Panc1 (cell line): ENCODE results near the gene MED17. TPM values are rescaled to one million over a fixed set of nuclear protein-coding genes. Genes with fewer than 3 reads are reported as not detected.

Source experiments
- ATAC-seq: fragments of 200-7000 bp; cut with Tn5 transposase; 2 replicates; pipeline ENCODE4 v1.9.1; 2020; ENCODE audit warnings: mild to moderate bottlenecking, moderate library complexity
- BruUV-seq: library from RNA; stranded (reverse); fragments of 400-500 nt; replicated peaks from 2 replicates; lab custom pipeline; 2021; lab: Mats Ljungman, UMichigan
- CTCF ChIA-PET: fragments of 300-600 bp; sonication (Branson Sonifier 250); formaldehyde crosslinking; loops from one replicate; lab custom pipeline; 2022; ENCODE audit warnings: antibody characterized with exemption; lab: Charles Lee
- POLR2A ChIA-PET: fragments of 300-600 bp; sonication (Branson Sonifier 250); formaldehyde crosslinking; loops from one replicate; lab custom pipeline; 2022; ENCODE audit warnings: antibody characterized with exemption; lab: Charles Lee
- DNase-seq: peaks from one replicate; pipeline ENCODE4 v3.0.0-alpha.2; 2010; ENCODE audit warnings: low read depth, low spot score
- H3K27ac ChIP-seq: 2 replicates; pipeline ENCODE4 v1.5.1; 2011; ENCODE audit warnings: mild to moderate bottlenecking, low read length, inconsistent platforms
- H3K27me3 ChIP-seq: fragments of 200-500 bp; sonication (Bioruptor generic); 2 replicates; pipeline ENCODE4 v1.6.0; 2014; ENCODE audit warnings: low read length, inconsistent platforms; ENCODE audit not compliant: control insufficient read depth, insufficient read depth
- H3K36me3 ChIP-seq: fragments of 200-500 bp; sonication (Bioruptor generic); 2 replicates; pipeline ENCODE4 v1.5.1; 2014; ENCODE audit warnings: inconsistent platforms, mild to moderate bottlenecking, low read length, moderate library complexity; ENCODE audit not compliant: control insufficient read depth, insufficient read depth
- H3K4me1 ChIP-seq: 2 replicates; pipeline ENCODE4 v1.5.1; 2011; ENCODE audit warnings: inconsistent platforms, mild to moderate bottlenecking, low read length, moderate library complexity; ENCODE audit not compliant: control insufficient read depth, insufficient read depth
- H3K4me3 ChIP-seq, 2 experiments: 2 replicates each; pipeline ENCODE4 v1.5.1; 2011 to 2012; ENCODE audit warnings: low read depth in 2 of 2, low read length in 2 of 2, mild to moderate bottlenecking in 2 of 2, inconsistent platforms in 1 of 2, moderate library complexity in 1 of 2
- H3K9me3 ChIP-seq: fragments of 200-500 bp; sonication (Bioruptor generic); 2 replicates; pipeline ENCODE4 v1.5.1; 2014; ENCODE audit warnings: low read depth, mild to moderate bottlenecking, inconsistent platforms, low read length, moderate library complexity; ENCODE audit not compliant: control insufficient read depth, insufficient read depth
- POLR2AphosphoS5 ChIP-seq: IDR thresholded peaks from 2 replicates; pipeline ENCODE4 v1.6.1; 2012; ENCODE audit warnings: mild to moderate bottlenecking, low read depth, low read length, moderate library complexity
- REST ChIP-seq, 2 experiments: IDR thresholded peaks; 2 replicates each; pipeline ENCODE4 v1.6.1; 2011 to 2012; ENCODE audit warnings: low read depth in 2 of 2, control low read depth in 1 of 2, low read length in 1 of 2, mild to moderate bottlenecking in 1 of 2, moderate library complexity in 1 of 2; ENCODE audit not compliant: insufficient read depth in 1 of 2
- SIN3A ChIP-seq: IDR thresholded peaks from 2 replicates; pipeline ENCODE4 v1.6.1; 2012; ENCODE audit warnings: low read depth, mild to moderate bottlenecking, low read length, moderate library complexity, borderline replicate concordance; ENCODE audit not compliant: insufficient read depth
- TCF7L2 ChIP-seq: IDR thresholded peaks from 2 replicates; pipeline ENCODE4 v1.6.1; 2011; ENCODE audit warnings: mild to moderate bottlenecking, low read depth, low read length, inconsistent platforms
- in situ Hi-C: cut with HindIII; loops from 2 replicates; pipeline ENCODE4 v1.10.0; 2016; ENCODE audit warnings: low sequenced_read_pairs, low pct_unique_long_range_greater_than_20kb
- intact Hi-C: fragments of 100-400 bp; cut with micrococcal nuclease; formaldehyde crosslinking; loops from one replicate; pipeline ENCODE4 v1.10.0; 2022; ENCODE audit not compliant: unreplicated experiment
- total RNA-seq: library from RNA; stranded (reverse); gene quantifications from one replicate; pipeline ENCODE4 v1.2.1, GENCODE V29; 2021; ENCODE audit not compliant: unreplicated experiment
- TF ChIP-seq, protein P1 (sequence below): fragments of 450-650 bp; IDR thresholded peaks from 2 replicates; pipeline ENCODE4 v1.5.1; 2017; ENCODE audit warnings: mild to moderate bottlenecking

MED17 gene
- total RNA-seq, 1 experiment from 2014 or later: 52.4 TPM

DNA sequence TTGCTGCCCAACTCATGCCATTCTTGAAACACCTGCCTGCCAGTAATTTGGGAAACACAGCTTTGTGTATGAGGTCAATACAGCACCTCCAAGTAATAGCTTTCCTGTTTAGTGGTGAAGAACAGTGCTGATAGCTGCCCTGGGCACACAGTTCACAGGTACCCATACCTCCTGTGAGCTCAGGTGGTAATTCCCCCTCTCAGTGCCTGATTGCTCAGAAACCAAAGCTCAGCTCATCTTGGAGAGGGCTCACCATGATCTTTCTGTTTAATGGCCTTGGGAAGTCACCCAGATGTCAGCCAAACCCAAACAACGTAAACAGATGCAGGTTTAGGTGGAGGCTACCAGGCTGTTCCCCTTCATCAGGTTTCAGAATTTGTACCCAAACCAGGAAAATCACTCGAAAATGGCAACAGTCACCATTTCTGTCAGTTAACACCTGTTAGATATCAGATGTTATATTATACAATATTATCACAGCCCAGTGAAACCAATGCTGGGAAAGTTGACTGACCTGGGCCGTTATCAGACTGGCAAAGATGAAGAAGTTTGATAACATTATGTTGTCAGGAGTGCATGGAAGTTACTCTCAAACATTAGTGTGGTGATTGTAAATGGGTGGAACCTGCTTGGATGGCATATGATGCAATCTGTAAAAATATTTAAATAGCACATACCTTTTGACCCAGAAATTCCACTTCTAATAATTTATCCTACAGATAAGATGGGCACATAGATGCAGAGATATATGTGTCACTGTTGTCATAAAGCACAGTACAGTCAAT is 47.5 kb downstream of the MED17 start:
- DNase-seq (no peak), ATAC-seq (no peak)
- intact Hi-C loops: no loop called here
- TF ChIP-seq SIN3A: no peak
- no peak for TF ChIP-seq POLR2AphosphoS5
- TF ChIP-seq, protein P1, sequence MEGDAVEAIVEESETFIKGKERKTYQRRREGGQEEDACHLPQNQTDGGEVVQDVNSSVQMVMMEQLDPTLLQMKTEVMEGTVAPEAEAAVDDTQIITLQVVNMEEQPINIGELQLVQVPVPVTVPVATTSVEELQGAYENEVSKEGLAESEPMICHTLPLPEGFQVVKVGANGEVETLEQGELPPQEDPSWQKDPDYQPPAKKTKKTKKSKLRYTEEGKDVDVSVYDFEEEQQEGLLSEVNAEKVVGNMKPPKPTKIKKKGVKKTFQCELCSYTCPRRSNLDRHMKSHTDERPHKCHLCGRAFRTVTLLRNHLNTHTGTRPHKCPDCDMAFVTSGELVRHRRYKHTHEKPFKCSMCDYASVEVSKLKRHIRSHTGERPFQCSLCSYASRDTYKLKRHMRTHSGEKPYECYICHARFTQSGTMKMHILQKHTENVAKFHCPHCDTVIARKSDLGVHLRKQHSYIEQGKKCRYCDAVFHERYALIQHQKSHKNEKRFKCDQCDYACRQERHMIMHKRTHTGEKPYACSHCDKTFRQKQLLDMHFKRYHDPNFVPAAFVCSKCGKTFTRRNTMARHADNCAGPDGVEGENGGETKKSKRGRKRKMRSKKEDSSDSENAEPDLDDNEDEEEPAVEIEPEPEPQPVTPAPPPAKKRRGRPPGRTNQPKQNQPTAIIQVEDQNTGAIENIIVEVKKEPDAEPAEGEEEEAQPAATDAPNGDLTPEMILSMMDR: no peak
- no peak for TF ChIP-seq TCF7L2
- no peak for TF ChIP-seq REST (IDR thresholded peaks at IDR 0.05; ENCODE audit: insufficient read depth in 1 of 2, low read depth in 2 of 2, low read length in 1 of 2)
- Histone ChIP-seq H3K27me3 (no peaks in the 10 kb centered on the region), H3K4me3 (no peak overlapping the region), H3K4me1 (no peaks in the 10 kb centered on the region), H3K27ac (no peak overlapping the region), H3K9me3 (no peaks in the 10 kb centered on the region), H3K36me3 (no peaks in the 10 kb centered on the region)
- ChIA-PET CTCF (no interaction called here), POLR2A (interaction anchor here (0.6 kb wide), 1 partner anchor 31 kb away, joined by 8 read pairs; no protein-coding TSS in a partner anchor)
- in situ Hi-C loops: no loop called here
- BruUV-seq: no TSS peak

- POLR2A ChIA-PET: no interaction called here
- no TSS peak for BruUV-seq
- H3K4me1 ChIP-seq: no peaks in the 10 kb centered on the region
These were observed 48.7 kb downstream of the MED17 start for GRCh38 chr11:93832780-93833179.

More at GRCh38 chr11:93832780-93833179, 48.7 kb downstream of the MED17 start:
- ATAC-seq: no peak
- DNase-seq: no peak
- TF ChIP-seq TCF7L2 (no peak), POLR2AphosphoS5 (no peak), REST (IDR thresholded peaks at IDR 0.05; ENCODE audit: insufficient read depth in 1 of 2, low read depth in 2 of 2, low read length in 1 of 2) (no peak), SIN3A (no peak)
- TF ChIP-seq, protein P1: no peak
- intact Hi-C loops: no loop called here
- Histone ChIP-seq H3K27ac (no peak overlapping the region), H3K4me3 (no peak overlapping the region), H3K9me3 (no peaks in the 10 kb centered on the region), H3K36me3 (no peaks in the 10 kb centered on the region), H3K27me3 (no peaks in the 10 kb centered on the region)
- in situ Hi-C loops: no loop called here
- CTCF ChIA-PET: no interaction called here
